GM23338 (cell line): ENCODE data around the gene OR52E8.

Source experiments
- CREB1 ChIP-seq: fragments of 250-450 bp; sonication (Bioruptor Pico); IDR thresholded peaks from 2 replicates; pipeline ENCODE4 v1.5.0; 2020; ENCODE audit warnings: low read depth, mild to moderate bottlenecking, moderate library complexity
- ETS1 ChIP-seq: IDR thresholded peaks from 2 replicates; pipeline ENCODE4 v1.6.1; 2016; ENCODE audit warnings: antibody characterized with exemption
- EZH2 ChIP-seq: fragments of 200-600 bp; sonication (generic); IDR thresholded peaks from one replicate; pipeline ENCODE4 v1.8.0; 2017; ENCODE audit warnings: antibody characterized with exemption, mild to moderate bottlenecking, low read depth; ENCODE audit not compliant: unreplicated experiment
- EZH2phosphoT487 ChIP-seq: fragments of 200-600 bp; sonication (generic); IDR thresholded peaks from one replicate; pipeline ENCODE4 v1.8.1; 2018; ENCODE audit warnings: antibody characterized with exemption; ENCODE audit not compliant: unreplicated experiment
- JUNB ChIP-seq: IDR thresholded peaks from one replicate; pipeline ENCODE4 v1.6.1; 2016; ENCODE audit warnings: antibody characterized with exemption; ENCODE audit not compliant: unreplicated experiment
- POLR2AphosphoS5 ChIP-seq: IDR thresholded peaks from 2 replicates; pipeline ENCODE4 v1.6.1; 2016; ENCODE audit warnings: antibody characterized with exemption, low read depth
- ZNF331 ChIP-seq: fragments of 250-450 bp; sonication (Bioruptor Pico); IDR thresholded peaks from 2 replicates; pipeline ENCODE4 v1.5.0; 2020; ENCODE audit warnings: low read depth, mild to moderate bottlenecking, moderate library complexity
- ZNF462 ChIP-seq: fragments of 250-450 bp; sonication (Bioruptor Pico); IDR thresholded peaks from 2 replicates; pipeline ENCODE4 v1.5.0; 2020; ENCODE audit warnings: mild to moderate bottlenecking, moderate library complexity
- TF ChIP-seq, protein P1 (sequence below), 2 experiments: fragments of 200-600 bp in 1 of 2; sonication (generic) in 1 of 2; conservative IDR thresholded peaks; 2 replicates each; pipeline versions ENCODE4 v1.5.1 to v1.6.1; 2016 to 2017; ENCODE audit warnings: antibody characterized with exemption in 2 of 2, low read depth in 2 of 2, mild to moderate bottlenecking in 2 of 2, moderate library complexity in 1 of 2
- TF ChIP-seq, protein P2 (sequence below): IDR thresholded peaks from one replicate; pipeline ENCODE4 v1.6.1; 2018; ENCODE audit warnings: antibody characterized with exemption; ENCODE audit not compliant: unreplicated experiment

DNA sequence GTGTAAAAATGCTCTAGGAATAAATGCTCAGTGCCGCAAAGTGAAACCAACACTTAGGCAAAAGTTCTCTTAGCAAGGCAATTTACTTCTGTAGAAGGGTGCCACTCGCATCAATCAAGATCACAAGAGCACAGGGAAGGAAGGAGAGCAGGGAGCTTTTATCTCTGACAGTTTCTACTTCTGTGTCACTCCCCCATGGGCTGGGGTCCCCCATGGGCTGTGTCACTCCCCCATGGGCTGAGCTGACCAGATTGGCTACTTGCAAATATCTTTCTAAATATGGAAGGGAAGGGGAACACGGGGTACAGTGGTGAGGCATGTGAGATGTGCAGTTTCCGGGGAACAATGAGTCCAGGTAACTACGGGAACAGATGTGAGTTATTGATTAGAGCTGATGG, 48.4 kb downstream of the OR52E8 start:
- TF ChIP-seq CREB1 (CRISPR knock-in tag) (no peak), EZH2phosphoT487 (no peak), EZH2 (no peak), ZNF331 (no peak), ZNF462 (no peak), POLR2AphosphoS5 (no peak), ETS1 (no peak), JUNB (no peak)
- TF ChIP-seq, protein P1, sequence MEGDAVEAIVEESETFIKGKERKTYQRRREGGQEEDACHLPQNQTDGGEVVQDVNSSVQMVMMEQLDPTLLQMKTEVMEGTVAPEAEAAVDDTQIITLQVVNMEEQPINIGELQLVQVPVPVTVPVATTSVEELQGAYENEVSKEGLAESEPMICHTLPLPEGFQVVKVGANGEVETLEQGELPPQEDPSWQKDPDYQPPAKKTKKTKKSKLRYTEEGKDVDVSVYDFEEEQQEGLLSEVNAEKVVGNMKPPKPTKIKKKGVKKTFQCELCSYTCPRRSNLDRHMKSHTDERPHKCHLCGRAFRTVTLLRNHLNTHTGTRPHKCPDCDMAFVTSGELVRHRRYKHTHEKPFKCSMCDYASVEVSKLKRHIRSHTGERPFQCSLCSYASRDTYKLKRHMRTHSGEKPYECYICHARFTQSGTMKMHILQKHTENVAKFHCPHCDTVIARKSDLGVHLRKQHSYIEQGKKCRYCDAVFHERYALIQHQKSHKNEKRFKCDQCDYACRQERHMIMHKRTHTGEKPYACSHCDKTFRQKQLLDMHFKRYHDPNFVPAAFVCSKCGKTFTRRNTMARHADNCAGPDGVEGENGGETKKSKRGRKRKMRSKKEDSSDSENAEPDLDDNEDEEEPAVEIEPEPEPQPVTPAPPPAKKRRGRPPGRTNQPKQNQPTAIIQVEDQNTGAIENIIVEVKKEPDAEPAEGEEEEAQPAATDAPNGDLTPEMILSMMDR (conservative IDR thresholded peaks at IDR 0.05; ENCODE audit: low read depth in 2 of 2): no peak
- TF ChIP-seq, protein P2, sequence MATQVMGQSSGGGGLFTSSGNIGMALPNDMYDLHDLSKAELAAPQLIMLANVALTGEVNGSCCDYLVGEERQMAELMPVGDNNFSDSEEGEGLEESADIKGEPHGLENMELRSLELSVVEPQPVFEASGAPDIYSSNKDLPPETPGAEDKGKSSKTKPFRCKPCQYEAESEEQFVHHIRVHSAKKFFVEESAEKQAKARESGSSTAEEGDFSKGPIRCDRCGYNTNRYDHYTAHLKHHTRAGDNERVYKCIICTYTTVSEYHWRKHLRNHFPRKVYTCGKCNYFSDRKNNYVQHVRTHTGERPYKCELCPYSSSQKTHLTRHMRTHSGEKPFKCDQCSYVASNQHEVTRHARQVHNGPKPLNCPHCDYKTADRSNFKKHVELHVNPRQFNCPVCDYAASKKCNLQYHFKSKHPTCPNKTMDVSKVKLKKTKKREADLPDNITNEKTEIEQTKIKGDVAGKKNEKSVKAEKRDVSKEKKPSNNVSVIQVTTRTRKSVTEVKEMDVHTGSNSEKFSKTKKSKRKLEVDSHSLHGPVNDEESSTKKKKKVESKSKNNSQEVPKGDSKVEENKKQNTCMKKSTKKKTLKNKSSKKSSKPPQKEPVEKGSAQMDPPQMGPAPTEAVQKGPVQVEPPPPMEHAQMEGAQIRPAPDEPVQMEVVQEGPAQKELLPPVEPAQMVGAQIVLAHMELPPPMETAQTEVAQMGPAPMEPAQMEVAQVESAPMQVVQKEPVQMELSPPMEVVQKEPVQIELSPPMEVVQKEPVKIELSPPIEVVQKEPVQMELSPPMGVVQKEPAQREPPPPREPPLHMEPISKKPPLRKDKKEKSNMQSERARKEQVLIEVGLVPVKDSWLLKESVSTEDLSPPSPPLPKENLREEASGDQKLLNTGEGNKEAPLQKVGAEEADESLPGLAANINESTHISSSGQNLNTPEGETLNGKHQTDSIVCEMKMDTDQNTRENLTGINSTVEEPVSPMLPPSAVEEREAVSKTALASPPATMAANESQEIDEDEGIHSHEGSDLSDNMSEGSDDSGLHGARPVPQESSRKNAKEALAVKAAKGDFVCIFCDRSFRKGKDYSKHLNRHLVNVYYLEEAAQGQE: no peak
